Measurements from ENCODE around the gene PRKD1. TPM values are rescaled to one million over a fixed set of nuclear protein-coding genes. Genes with fewer than 3 reads are reported as not detected.

Gene PRKD1
- total RNA-seq, 4 donors from 2014 or later, result 27.4 to 30.9 (median 29.7) TPM

- H3K27me3 ChIP-seq, result no peaks in the 10 kb centered on the region
- H3K4me3 ChIP-seq, result no peak overlapping the region
- peaks cover 0 to 32% (median 12%) of the 10 kb centered on the region in 4 donors for H3K9me3 ChIP-seq
- 91 to 100% methylated on average over 3 of the region's 3 CpGs for whole genome bisulfite sequencing, 2 donors
- peaks cover 0 to 7% (median 0%) of the 10 kb centered on the region in 4 donors for H3K4me1 ChIP-seq
- H3K36me3 ChIP-seq, result peaks cover 0 to 32% (median 0%) of the 10 kb centered on the region in 3 donors
- no peak for TF ChIP-seq CTCF (IDR thresholded peaks at IDR 0.05)
- TF ChIP-seq POLR2A (IDR thresholded peaks at IDR 0.05), result no peak
- TF ChIP-seq EP300 (IDR thresholded peaks at IDR 0.05), result no peak
- no peak overlapping the region for H3K27ac ChIP-seq
- no peak for DNase-seq (ENCODE audit: low spot score in 2 of 2)
Observed at GRCh38 chr14:29649170-29649569, 278.5 kb downstream of the PRKD1 start.

GRCh38 chr14:29648045-29648444 is 279.6 kb downstream of the PRKD1 start:
- TF ChIP-seq CTCF (IDR thresholded peaks at IDR 0.05) (no peak), POLR2A (IDR thresholded peaks at IDR 0.05) (no peak)
- Histone ChIP-seq H3K36me3 (peaks cover 0 to 32% (median 0%) of the 10 kb centered on the region in 3 donors), H3K9me3 (peaks cover 0 to 32% (median 12%) of the 10 kb centered on the region in 4 donors), H3K4me1 (peaks cover 0 to 14% (median 0%) of the 10 kb centered on the region in 4 donors), H3K27me3 (no peaks in the 10 kb centered on the region), H3K4me3 (no peak overlapping the region), H3K27ac (no peak overlapping the region)
- no peak for DNase-seq (ENCODE audit: low spot score in 2 of 2)

- Histone ChIP-seq H3K4me1 (peaks cover 0 to 9% (median 0%) of the 10 kb centered on the region in 4 donors), H3K9me3 (peaks cover 0 to 32% (median 12%) of the 10 kb centered on the region in 4 donors), H3K27me3 (no peaks in the 10 kb centered on the region), H3K4me3 (no peak overlapping the region), H3K27ac (no peak overlapping the region), H3K36me3 (peaks cover 0 to 31% (median 0%) of the 10 kb centered on the region in 3 donors)
- no peak for DNase-seq (ENCODE audit: low spot score in 2 of 2)
- TF ChIP-seq EP300 (IDR thresholded peaks at IDR 0.05), result no peak
- TF ChIP-seq POLR2A (IDR thresholded peaks at IDR 0.05), result no peak
- no peak for TF ChIP-seq CTCF (IDR thresholded peaks at IDR 0.05)
- 83 to 87% methylated on average over 1 of the region's 1 CpG for WGBS, 2 donors
Observed at GRCh38 chr14:29645117-29645516, 282.5 kb downstream of the PRKD1 start.

- H3K9me3 ChIP-seq, result peaks cover 0 to 18% (median 9%) of the 10 kb centered on the region in 4 donors
- no peak for TF ChIP-seq POLR2A (IDR thresholded peaks at IDR 0.05)
- TF ChIP-seq CTCF (IDR thresholded peaks at IDR 0.05), result no peak
- TF ChIP-seq EP300 (IDR thresholded peaks at IDR 0.05), result no peak
- 45 to 46% methylated on average over 5 of the region's 5 CpGs for WGBS, 2 donors
Observed at GRCh38 chr14:29643433-29644211, 284.0 kb downstream of the PRKD1 start.

GRCh38 chr14:29637411-29637810 is 290.2 kb downstream of the PRKD1 start:
- Histone ChIP-seq H3K27me3 (no peaks in the 10 kb centered on the region), H3K4me3 (no peak overlapping the region), H3K4me1 (peaks cover 0 to 17% (median 3%) of the 10 kb centered on the region in 4 donors), H3K36me3 (peaks cover 0 to 11% (median 0%) of the 10 kb centered on the region in 3 donors), H3K9me3 (no peaks in the 10 kb centered on the region), H3K27ac (peak overlapping the region in 1 of 4 donors; percentile 4)
- TF ChIP-seq POLR2A (IDR thresholded peaks at IDR 0.05) (no peak), EP300 (IDR thresholded peaks at IDR 0.05) (no peak), CTCF (IDR thresholded peaks at IDR 0.05) (no peak)
- WGBS, 2 donors, result 9 to 11% methylated on average over 2 of the region's 2 CpGs
- DNase-seq (ENCODE audit: low spot score in 2 of 2), result peak; percentile 61 to 81

More at GRCh38 chr14:29643433-29644211, 284.0 kb downstream of the PRKD1 start:
- Histone ChIP-seq H3K4me1 (peaks cover 0 to 9% (median 0%) of the 10 kb centered on the region in 4 donors), H3K4me3 (no peak overlapping the region), H3K27me3 (no peaks in the 10 kb centered on the region), H3K27ac (no peak overlapping the region), H3K36me3 (peaks cover 0 to 18% (median 0%) of the 10 kb centered on the region in 3 donors)
- DNase-seq (ENCODE audit: low spot score in 2 of 2), result no peak

Data from tibial nerve (tissue), 4 donors.